Fibroblast of lung (primary cell): ENCODE data around the gene FAM114A1. TPM values are rescaled to one million over a fixed set of nuclear protein-coding genes. Genes with fewer than 3 reads are reported as not detected.

ENCODE experiments used
- DNase-seq, 2 donors: peaks; one replicate each; pipeline versions ENCODE4 v3.0.0 to v3.0.0-alpha.2; 2010; ENCODE audit warnings: low read depth in 2 of 2
- H2AFZ ChIP-seq: 2 replicates; pipeline ENCODE4 v1.5.1; 2012; ENCODE audit warnings: low read length, control low read depth, inconsistent platforms
- H3K27ac ChIP-seq: 2 replicates; pipeline ENCODE4 v1.5.1; 2011; ENCODE audit warnings: low read length, control low read depth; ENCODE audit not compliant: insufficient read depth
- H3K27me3 ChIP-seq: 2 replicates; pipeline ENCODE4 v1.5.1; 2011; ENCODE audit warnings: mild to moderate bottlenecking, low read length; ENCODE audit not compliant: control insufficient read depth, insufficient read depth
- H3K36me3 ChIP-seq: 2 replicates; pipeline ENCODE4 v1.5.1; 2011; ENCODE audit warnings: low read length; ENCODE audit not compliant: control insufficient read depth, insufficient read depth
- H3K4me1 ChIP-seq: 2 replicates; pipeline ENCODE4 v1.5.1; 2011; ENCODE audit warnings: low read length; ENCODE audit not compliant: control insufficient read depth, insufficient read depth; ENCODE audit errors: extremely low read depth
- H3K4me2 ChIP-seq: 2 replicates; pipeline ENCODE4 v1.5.1; 2011; ENCODE audit warnings: low read length, control low read depth; ENCODE audit not compliant: insufficient read depth; ENCODE audit errors: extremely low read depth
- H3K4me3 ChIP-seq, 4 experiments: fragments of 200-600 bp in 1 of 4; sonication (generic) in 1 of 4; replicated peaks in 1 of 4; 2 replicates each; pipeline ENCODE4 v1.5.1; 2011 to 2016; ENCODE audit warnings: low read length in 4 of 4, low read depth in 3 of 4, mild to moderate bottlenecking in 3 of 4, control low read depth in 2 of 4, inconsistent platforms in 1 of 4, mixed read lengths in 1 of 4; ENCODE audit not compliant: insufficient read depth in 1 of 4; ENCODE audit errors: control extremely low read depth in 1 of 4
- H3K79me2 ChIP-seq: 2 replicates; pipeline ENCODE4 v1.5.1; 2012; ENCODE audit warnings: mild to moderate bottlenecking, low read length, inconsistent platforms; ENCODE audit not compliant: control insufficient read depth, insufficient read depth
- H3K9ac ChIP-seq: 2 replicates; pipeline ENCODE4 v1.5.1; 2011; ENCODE audit warnings: mild to moderate bottlenecking, low read length, control low read depth; ENCODE audit not compliant: insufficient read depth
- H3K9me3 ChIP-seq: 2 replicates; pipeline ENCODE4 v1.5.1; 2012; ENCODE audit warnings: low read depth, low read length; ENCODE audit not compliant: control insufficient read depth, insufficient read depth
- H4K20me1 ChIP-seq: 2 replicates; pipeline ENCODE4 v1.5.1; 2011; ENCODE audit warnings: low read length; ENCODE audit not compliant: control insufficient read depth, insufficient read depth; ENCODE audit errors: extremely low read depth
- EZH2 ChIP-seq: IDR thresholded peaks from 2 replicates; pipeline ENCODE4 v1.5.1; 2012; ENCODE audit warnings: low read length, control low read depth, mild to moderate bottlenecking; ENCODE audit errors: missing control alignments
- polyA plus RNA-seq, 2 donors: library from polyadenylated mRNA; depleted of rRNA in 1 of 2; stranded (reverse) in 1 of 2; unstranded in 1 of 2; fragments of >200 nt; gene quantifications; 2 replicates each; pipeline ENCODE4 v1.2.1, GENCODE V29; 2011 to 2012; ENCODE audit warnings: missing spikeins in 1 of 2
- total RNA-seq: library from RNA; depleted of rRNA; stranded (reverse); fragments of >200 nt; gene quantifications from 2 replicates; pipeline ENCODE4 v1.2.1, GENCODE V29; 2014
- TF ChIP-seq, protein P1 (sequence below), 2 donors: IDR thresholded peaks in 1 of 2; conservative IDR thresholded peaks in 1 of 2; 1 replicate in 1 of 2; 2 replicates in 1 of 2; pipeline ENCODE4 v1.5.1; 2011 to 2012; ENCODE audit warnings: low read length in 2 of 2, control low read depth in 1 of 2, inconsistent platforms in 1 of 2, low read depth in 1 of 2, mild to moderate bottlenecking in 1 of 2

Gene FAM114A1
- total and polyA plus RNA-seq, 2 donors (not counting 1 experiment from before 2014, with no cell fraction given) = 296 to 402 TPM

DNA sequence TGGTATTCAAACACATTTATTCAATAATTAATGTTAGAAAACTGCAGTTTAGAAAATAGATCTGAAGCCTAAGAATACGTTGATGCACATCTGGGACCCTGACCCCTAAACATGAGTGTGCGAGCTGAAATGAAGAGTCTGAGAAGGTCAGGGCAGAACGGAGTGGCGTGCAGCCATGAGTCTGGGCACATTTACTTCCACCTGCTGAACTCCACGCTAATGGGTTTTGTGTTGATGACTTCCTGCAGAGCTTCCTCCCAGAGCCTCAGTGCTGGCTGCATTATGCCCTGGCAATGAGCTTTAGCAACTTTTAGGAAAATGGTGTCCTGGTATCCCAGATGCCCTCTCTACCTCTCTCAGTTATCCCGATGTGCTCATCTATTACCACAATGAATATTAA is 53.1 kb downstream of the FAM114A1 start:
- TF ChIP-seq, protein P1, sequence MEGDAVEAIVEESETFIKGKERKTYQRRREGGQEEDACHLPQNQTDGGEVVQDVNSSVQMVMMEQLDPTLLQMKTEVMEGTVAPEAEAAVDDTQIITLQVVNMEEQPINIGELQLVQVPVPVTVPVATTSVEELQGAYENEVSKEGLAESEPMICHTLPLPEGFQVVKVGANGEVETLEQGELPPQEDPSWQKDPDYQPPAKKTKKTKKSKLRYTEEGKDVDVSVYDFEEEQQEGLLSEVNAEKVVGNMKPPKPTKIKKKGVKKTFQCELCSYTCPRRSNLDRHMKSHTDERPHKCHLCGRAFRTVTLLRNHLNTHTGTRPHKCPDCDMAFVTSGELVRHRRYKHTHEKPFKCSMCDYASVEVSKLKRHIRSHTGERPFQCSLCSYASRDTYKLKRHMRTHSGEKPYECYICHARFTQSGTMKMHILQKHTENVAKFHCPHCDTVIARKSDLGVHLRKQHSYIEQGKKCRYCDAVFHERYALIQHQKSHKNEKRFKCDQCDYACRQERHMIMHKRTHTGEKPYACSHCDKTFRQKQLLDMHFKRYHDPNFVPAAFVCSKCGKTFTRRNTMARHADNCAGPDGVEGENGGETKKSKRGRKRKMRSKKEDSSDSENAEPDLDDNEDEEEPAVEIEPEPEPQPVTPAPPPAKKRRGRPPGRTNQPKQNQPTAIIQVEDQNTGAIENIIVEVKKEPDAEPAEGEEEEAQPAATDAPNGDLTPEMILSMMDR (conservative IDR thresholded peaks at IDR 0.05 in 1 of 2, IDR thresholded peaks at IDR 0.05 in 1 of 2; ENCODE audit: low read depth in 1 of 2, low read length in 2 of 2) = no peak
- TF ChIP-seq EZH2 = no peak
- no peaks in the 10 kb centered on the region for H3K4me1 ChIP-seq
- no peak overlapping the region for H3K4me3 ChIP-seq
- H3K4me2 ChIP-seq = no peak overlapping the region
- H3K9ac ChIP-seq = no peak overlapping the region
- no peaks in the 10 kb centered on the region for H4K20me1 ChIP-seq
- H3K27me3 ChIP-seq = no peaks in the 10 kb centered on the region
- no peaks in the 10 kb centered on the region for H3K79me2 ChIP-seq
- H3K27ac ChIP-seq = no peak overlapping the region
- H3K9me3 ChIP-seq = no peaks in the 10 kb centered on the region
- peaks cover 15% of the 10 kb centered on the region for H3K36me3 ChIP-seq
- H2AFZ ChIP-seq = no peak overlapping the region
- no peak for DNase-seq

DNA sequence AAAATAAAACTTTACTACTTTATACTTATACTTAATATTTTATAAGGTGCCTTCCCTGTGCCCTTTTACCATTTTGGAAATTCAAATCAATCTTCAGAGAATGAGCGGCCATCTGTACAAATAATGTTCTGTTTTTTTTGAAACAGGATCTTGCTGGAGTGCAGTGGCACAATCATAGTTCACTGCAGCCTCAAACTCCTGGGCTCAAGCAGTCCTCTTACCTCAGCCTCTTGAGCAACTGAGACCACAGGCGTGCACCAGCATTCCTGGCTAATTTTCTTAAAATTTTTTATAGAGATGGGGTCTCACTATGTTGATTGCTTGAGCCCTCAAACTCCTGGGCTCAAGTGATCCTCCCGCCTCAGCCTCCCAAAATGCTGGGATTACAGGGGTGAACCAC is 53.5 kb downstream of the FAM114A1 start:
- no peaks in the 10 kb centered on the region for H3K79me2 ChIP-seq
- no peaks in the 10 kb centered on the region for H3K4me1 ChIP-seq
- no peak overlapping the region for H2AFZ ChIP-seq
- no peaks in the 10 kb centered on the region for H4K20me1 ChIP-seq
- H3K36me3 ChIP-seq = peaks cover 11% of the 10 kb centered on the region
- DNase-seq = no peak
- no peak overlapping the region for H3K4me2 ChIP-seq
- no peak overlapping the region for H3K4me3 ChIP-seq
- no peak overlapping the region for H3K9ac ChIP-seq
- H3K9me3 ChIP-seq = no peaks in the 10 kb centered on the region
- no peak overlapping the region for H3K27ac ChIP-seq
- no peak for TF ChIP-seq EZH2
- TF ChIP-seq, protein P1 (conservative IDR thresholded peaks at IDR 0.05 in 1 of 2, IDR thresholded peaks at IDR 0.05 in 1 of 2; ENCODE audit: low read depth in 1 of 2, low read length in 2 of 2) = no peak
- H3K27me3 ChIP-seq = no peaks in the 10 kb centered on the region

DNA sequence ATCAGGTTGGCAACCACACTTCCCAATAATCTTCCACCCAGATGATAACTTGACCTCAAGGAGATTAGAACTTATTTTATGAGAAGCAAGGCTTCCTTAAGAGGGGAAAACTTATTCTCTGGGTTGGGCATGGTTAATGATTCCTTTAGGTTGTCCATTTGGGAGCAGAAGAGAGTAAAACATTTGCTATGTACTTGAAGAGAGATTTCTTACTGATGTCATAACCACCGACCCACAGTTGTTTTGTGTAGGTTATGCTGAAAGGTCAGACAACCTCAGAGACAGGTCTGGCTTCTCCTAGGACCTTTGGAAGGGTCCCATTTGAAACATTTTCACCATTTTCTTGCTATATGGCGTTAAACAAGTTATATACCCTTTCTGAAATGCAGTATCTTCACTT is 56.1 kb downstream of the FAM114A1 start:
- no peak overlapping the region for H3K4me2 ChIP-seq
- no peaks in the 10 kb centered on the region for H3K9me3 ChIP-seq
- no peak overlapping the region for H3K9ac ChIP-seq
- no peaks in the 10 kb centered on the region for H3K27me3 ChIP-seq
- no peaks in the 10 kb centered on the region for H3K79me2 ChIP-seq
- H3K4me3 ChIP-seq = no peak overlapping the region
- TF ChIP-seq, protein P1 (conservative IDR thresholded peaks at IDR 0.05 in 1 of 2, IDR thresholded peaks at IDR 0.05 in 1 of 2; ENCODE audit: low read depth in 1 of 2, low read length in 2 of 2) = no peak
- TF ChIP-seq EZH2 = no peak
- H2AFZ ChIP-seq = no peak overlapping the region
- no peaks in the 10 kb centered on the region for H3K4me1 ChIP-seq
- H4K20me1 ChIP-seq = no peaks in the 10 kb centered on the region
- no peak overlapping the region for H3K27ac ChIP-seq
- H3K36me3 ChIP-seq = peaks cover 10% of the 10 kb centered on the region
- DNase-seq = no peak
